Muscle of back (tissue), 13 donors: ENCODE results near the gene LYPD6B. TPM values are rescaled to one million over a fixed set of nuclear protein-coding genes. Genes with fewer than 3 reads are reported as not detected.

Experiments used
- DNase-seq, 3 donors: peaks; one replicate each; pipeline versions ENCODE4 v3.0.0 to v3.0.0-alpha.2; 2013
- long read RNA-seq, 9 donors: transcript quantifications; one replicate each; lab custom pipeline, GENCODE V29; 2026
- polyA plus RNA-seq, 10 donors: library from polyadenylated mRNA; unstranded; fragments of 120-200 nt; gene quantifications; one replicate each; pipeline ENCODE4 v1.2.1, GENCODE V29; 2013; ENCODE audit not compliant: insufficient read length in 10 of 10

LYPD6B gene, protein sequence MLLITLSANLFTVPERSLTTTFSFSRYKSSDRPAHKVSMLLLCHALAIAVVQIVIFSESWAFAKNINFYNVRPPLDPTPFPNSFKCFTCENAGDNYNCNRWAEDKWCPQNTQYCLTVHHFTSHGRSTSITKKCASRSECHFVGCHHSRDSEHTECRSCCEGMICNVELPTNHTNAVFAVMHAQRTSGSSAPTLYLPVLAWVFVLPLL
- 1 to 10 TPM in 2 of 10 donors, under 1 TPM in 4, not detected in 4; 0.16 to 7.2 (median 0.40) TPM for polyA plus RNA-seq
- long read RNA-seq, donor 1 = 0 reads
- long read RNA-seq, donor 2 = 0 reads
- long read RNA-seq, donor 3 = 0 reads
- long read RNA-seq, donor 4 = 0 reads
- long read RNA-seq, donor 5 = 0 reads
- long read RNA-seq, donor 6 = 0 reads
- long read RNA-seq, donor 7 = 0 reads
- long read RNA-seq, donor 8 = 0 reads
- long read RNA-seq, donor 9 = 0 reads

DNA sequence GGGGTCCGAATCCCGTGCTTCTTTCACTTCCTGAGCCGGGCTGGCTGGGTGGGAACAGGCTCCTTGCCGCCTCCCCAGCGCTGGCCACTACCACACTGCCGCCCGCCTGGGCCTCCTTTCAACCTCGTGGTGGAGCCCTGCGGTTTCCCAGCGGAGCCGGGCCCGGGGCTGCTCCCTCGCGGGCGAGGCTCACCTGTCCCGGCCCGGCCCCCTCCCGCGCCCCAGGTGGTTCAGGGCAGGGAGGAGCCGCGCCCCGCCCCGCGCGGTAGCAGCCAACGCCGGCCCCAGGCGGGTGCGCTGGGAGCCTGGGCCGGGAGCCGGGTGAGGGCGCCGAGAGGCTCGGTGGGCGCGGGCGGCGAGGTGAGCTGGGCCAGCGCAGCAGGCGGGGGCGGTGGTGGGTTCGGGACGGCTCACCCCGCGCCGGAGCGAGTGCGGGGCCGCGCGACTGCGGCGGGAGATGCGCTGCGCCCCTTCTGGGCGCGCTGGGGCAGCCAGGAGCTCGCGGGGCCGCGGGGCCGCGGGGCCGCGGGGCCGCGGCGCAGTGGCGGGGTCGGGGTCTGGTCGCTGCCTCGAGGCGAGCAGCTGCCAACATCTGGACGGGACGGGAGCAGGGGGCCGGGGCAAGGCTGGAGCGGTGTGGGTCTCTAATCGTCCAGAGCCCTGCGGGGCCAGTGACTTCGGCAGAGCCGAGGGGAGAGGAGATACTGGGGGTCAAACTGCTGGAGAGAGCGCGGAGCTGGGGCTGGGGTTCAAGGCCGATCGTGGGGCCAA is at the start of gene LYPD6B:
Gene LYPD6B, plus strand, starts transcription at position 258 of the 771 bp plus-strand sequence. CDS start 92,250 bp downstream, outside the sequence.
- DNase-seq = peak in 1 of 3 donors; percentile 22

DNA sequence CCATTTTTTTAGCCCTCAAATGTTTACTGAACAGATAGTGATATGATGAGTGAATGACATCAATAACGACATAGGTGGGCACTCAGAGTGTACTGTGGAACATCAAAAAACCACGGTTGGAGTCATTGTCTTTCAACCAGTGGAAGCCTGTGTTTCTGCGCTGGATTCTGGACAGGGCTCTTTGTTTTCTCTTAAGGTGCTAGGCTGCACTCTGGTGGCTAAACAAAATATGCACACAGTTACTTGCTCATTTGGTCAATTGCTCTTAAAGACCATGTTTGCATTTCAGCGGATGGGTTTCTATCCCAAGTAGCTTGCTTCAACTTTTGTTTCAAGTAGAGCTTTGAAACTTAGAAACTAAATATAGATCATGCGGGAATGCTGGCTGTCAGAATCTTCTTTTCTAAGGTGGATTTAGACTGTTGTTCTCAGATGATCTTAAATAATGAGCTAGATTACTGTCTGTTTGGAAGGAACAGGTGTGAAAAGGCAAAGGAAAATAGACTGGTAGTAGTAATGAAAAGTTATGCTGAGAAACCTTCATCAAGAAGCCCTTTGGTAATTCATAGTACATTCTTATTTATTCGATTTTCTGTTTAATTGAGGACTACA is 48.5 kb upstream of the LYPD6B start:
- DNase-seq = peak; percentile 71 to 87 (median 75)

DNA sequence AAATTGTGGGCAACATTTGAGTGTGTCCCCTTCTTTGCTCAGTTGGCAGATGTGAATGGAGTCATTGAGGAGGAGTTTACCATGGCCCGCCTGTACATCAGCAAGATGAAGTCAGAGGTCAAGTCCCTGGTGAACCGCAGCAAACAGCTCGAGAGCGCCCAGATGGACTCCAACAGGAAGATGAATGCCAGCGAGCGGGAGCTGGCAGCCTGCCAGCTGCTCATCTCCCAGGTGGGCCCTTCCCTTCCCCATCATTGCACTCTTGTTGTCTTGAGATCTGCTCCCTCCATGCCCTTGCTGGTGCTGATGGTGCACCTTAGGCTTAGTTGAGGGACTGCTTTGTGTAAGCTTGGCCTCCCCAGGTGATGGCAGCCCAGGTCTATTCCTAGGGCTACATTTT is 47.5 kb upstream of the LYPD6B start:
- DNase-seq = no peak

DNA sequence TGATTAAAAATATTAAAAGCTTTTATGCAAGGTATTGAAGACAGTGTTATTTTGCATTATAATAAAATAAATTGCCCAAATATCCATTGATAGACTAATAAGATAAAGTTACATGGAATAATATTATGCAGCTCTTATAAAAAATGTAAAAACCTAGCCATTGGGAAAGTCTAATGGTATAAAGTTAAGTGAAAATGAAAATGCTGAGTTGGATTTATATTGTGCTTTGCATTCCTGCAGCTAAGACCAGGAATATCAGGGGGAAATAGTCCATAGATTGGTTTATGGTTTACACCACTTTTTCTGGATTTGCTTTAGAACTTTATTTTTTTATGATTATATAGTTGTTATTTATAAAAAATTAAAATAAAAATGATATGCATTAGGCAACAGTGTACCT is 46.1 kb upstream of the LYPD6B start:
- no peak for DNase-seq

DNA sequence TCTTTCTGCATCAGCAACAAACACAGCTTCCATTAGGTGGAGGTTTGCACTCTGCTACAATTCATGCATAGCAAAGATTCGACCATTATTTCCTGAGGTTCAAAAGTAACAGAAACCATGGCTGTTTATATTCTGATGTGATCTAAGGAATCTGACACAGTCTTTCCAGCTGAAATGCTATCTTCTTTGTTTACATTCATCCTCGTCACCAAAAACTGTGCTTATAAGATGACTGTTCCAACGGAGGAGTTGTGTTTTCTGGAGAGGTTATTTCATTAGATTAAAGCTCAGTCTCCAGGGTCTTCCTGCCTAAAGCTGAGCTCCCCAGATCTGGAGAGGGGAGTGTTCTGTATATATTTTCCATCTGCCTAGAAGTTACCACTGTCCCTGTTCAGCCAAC is 45.1 kb upstream of the LYPD6B start:
- no peak for DNase-seq

DNA sequence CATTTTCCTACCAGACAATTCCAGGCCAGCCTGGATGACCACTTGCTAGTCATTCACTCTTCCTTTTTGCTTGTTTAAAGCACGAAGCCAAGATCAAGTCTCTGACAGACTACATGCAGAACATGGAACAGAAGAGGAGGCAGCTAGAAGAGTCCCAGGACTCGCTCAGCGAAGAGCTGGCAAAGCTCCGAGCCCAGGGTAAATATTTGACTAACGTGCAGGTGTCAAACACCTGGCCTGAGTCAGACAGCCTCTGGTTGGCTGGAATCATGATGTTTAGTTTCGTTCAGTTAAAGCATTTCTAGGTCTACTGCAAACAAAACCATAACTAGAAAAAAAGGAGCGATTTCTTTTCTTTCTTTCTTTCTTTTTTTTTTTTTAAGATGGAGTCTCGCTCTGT is 44.2 kb upstream of the LYPD6B start:
- DNase-seq = no peak

DNA sequence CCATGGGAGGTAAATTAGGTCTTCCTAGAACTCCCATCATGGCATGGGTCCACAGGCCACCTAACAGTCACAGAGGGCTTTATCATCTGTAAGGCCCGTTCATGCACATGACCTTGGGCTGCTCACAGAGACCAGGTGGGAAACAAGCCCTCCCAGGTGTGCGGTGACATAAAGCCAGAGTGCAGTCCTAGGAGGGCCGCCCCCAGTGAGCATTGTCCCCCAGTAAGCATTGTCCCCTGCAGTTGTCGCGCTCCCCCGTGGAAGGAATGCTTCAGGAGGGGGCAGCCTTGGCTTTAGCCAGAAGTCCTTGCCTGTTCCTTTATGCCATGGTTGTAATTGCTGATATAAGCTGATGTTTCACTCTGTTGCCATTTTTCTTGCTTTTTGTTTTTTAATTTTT is 41.7 kb upstream of the LYPD6B start:
- no peak for DNase-seq

DNA sequence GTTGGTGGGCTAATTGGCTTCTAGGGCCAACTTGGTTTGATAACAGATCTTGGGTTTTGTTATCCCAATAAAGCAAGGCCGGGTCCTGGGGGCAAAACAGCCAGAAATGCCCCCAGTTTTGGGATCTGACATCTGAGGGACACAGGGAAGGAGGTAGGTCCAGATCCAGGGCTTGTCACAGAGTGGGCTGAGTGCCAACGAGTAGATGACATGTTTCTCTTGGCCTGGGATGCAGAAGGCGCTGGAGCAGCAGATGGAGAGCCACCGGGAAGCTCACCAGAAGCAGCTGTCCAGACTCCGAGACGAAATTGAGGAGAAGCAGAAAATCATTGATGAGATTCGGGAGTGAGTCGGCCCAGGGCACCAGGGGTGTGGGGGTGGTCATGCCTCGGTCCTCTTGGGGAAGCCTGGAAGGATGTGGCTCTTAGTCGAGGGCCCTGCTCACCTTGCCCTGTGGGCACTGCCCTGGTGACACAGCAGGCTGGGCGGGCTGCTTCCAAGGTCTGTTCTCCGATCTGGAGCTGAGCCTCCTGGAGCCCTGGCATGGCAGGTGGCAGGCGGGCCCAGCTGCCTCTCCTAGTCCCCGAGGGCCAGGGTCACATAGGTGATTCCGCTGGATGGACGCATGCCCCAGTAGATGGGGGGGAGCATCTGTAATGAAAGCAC is 40.2 kb upstream of the LYPD6B start:
- no peak for DNase-seq

DNA sequence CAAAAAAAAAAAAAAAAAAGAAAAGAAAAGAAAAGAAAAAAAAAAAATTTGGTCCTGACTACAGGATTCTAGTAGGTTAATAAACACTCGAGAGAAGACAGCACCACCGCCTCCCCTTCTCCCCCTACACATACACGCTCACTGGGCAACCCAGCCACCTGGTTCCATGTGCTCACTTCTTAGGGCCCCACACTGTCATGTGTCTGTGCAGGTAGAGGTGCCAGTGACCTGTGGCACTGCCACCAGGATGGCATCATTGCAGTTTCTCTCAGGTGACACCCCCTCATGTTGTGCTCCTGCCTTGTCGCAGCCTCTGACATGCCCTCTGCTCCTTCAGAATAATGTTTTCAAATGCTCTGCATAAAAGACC is 39.7 kb upstream of the LYPD6B start:
- DNase-seq = no peak

DNA sequence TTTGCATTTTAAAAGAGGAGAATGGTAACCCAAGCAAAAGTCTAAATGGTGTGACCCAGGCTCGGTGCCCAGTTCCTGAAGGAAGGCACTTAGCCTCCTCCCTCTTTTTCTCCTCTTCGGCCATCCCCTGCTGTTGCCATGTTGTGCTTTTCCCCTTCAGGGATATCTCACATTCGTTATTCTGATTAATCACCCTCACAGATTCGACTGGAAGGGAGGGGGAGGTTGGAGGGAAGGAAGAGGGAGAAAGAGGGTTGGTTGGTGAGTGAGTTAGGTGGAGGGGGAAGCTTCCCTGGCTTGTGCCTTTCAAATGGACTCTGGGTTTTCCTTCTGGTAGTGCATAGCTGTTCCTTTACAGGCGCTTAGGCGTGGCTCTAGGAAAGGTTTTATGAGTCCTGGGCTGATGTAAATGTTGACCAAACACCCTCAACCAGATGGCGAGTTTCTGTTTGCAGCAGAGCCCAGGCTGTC is 39.0 kb upstream of the LYPD6B start:
- DNase-seq = no peak

DNA sequence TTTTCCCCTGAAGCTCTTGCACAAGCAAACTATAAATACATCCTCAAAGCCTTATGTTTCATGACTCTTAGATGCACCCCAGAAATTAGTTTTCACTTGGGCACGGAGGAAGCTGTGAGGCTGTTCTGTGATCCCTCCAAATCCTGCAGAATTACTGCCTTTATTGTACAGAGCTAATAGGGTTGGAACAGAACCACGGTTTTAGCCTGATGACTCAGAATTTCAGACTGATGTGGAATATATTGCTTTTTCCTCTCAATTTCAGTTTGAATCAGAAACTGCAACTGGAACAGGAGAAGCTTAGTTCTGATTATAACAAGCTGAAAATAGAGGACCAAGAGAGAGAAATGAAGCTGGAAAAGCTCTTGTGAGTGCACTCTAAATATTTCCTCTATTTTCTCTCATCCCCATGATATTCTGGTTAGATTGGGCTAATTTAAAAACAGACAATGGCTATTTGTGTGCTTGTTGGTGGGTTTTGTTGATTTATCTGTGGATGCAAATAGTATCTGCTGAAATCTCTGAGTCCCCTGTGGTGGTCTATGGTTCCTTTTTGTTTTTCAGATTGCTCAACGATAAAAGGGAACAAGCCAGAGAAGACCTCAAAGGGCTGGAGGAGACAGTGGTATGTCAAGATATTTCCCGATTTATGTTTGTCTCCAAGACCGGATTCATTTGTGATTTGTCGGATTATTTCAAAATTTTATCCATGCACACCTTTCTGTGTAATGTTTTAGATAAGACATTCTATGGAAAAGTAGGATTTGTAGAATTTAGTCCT is 38.2 kb upstream of the LYPD6B start:
- peak in 2 of 3 donors; percentile 10 to 39 for DNase-seq

DNA sequence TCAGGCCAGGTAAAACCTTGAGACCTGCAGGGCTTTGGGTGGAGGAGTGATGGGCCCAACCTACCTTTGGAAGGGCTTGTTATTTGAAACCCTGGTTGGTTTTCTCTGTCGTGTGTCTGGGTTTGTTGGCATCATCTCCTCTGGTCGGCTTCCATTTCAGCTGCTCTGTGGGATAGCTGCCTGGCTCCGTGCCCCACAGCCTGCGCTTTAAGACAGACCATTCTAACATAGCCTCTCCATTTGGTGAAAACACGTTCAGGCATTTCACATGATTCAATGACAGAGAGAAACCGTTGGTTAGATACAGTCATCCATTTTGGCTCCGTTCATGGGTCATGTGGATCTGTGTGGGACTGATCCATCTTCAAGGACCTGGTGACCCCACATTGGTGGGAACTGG is 37.0 kb upstream of the LYPD6B start:
- DNase-seq = peak in 2 of 3 donors; percentile 16 to 28

DNA sequence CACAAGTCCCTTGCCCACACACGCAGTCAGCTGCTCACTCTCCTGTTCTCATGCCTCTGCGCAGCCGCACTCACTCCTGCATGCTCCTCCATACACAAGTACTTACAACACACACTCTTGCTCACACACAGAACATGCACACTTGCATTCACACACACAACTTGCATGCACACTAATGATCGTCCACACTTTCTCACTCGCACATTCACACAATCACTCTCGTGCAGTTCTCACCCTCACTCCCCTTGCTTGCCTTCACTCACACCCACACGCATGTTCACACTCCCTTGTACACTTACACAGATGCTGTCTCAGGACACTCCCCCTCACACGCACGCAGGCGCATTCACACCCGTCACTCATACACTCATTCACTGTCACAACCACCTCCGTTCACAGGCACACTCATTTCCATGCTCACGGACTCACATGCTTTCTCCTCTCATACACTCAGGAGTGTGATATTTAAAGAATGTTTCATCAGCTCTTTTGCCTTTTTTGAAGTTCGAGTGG is 36.1 kb upstream of the LYPD6B start:
- DNase-seq = no peak

DNA sequence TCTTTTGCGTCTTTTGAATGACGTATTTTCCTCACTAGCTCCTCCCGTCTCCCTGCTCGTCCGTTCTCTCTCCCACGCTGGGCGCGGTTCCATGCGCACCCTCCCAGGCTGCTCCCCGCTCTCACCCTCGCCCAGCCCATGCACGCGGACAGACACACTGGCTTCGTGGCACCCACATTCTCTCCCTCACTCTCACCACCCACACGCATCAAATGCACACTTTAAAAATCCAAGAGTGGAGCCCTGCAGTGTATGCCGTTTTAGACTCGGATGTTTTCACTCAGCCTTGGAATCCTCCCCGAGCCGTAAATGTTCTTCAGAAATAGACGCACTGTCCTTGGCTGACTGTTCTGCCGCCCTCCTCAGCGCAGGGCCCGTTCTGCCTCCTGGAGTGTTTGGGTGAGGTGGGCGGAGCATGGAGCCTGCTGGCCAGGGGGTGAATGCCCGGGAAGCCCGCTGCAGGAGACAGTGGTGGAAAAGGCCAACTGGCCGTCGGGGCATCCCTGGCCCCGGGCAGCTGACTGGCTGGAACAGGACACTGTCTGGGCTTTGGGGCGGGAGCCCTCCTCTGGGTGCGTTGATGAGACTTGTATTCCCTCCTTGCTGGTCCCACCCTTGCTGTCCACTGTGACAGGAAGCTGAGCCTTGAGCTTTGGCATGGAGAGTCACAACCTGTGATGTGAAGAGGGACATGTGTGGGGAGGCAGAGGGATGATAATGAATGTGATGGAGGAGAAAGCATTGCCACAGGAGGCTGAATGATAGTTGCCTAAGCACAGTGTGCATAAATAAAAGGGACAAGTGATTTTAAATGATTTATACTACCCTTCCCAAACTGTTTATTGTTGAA is 35.4 kb upstream of the LYPD6B start:
- no peak for DNase-seq

DNA sequence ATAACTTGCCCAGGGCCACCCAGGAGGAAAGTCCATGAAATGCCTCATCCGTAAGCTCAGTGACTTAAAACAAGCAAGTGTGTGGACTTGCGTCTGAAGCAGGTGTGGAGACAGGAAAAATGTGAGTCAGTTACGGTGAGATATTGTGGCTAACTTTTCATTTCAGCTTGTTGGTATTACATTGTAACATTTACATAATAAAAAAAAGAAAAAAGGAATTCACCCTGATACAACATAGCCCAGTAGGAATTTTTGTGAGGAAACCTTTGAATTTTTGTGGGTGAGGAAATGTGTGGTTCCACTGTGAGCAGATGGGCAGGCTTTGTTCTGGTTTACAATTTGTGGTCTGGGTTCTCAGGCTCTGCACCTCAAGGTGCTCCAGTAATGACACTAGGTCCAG is 33.7 kb upstream of the LYPD6B start:
- no peak for DNase-seq

DNA sequence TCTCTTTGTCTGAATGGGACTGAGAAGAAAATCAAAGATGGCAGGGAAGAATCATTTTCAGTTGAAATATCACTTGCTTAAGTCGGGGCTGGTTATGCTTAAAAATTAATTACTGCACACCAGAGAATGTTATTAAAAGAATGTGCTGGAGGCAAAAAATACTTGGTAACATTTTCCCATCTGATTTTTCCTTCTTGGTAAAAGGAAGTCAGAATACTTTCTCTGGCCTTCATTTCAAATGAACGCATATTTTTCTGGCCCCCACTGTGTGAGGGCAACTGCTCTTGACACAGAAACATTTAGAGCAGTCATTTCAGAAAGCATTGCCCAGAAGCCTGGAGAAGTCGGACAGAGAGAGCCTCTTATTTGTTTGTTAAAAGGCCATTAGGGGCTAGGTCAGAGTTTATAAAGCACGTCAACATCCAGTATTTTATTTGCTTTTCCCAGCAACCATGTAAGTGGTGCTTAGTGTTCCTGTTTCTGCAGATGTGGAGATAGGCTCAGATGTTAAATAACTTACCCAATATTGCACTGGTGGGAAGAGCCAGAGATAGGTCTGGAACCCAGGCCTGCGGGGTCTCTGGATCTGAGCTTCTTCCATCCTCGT is 32.9 kb upstream of the LYPD6B start:
- no peak for DNase-seq

DNA sequence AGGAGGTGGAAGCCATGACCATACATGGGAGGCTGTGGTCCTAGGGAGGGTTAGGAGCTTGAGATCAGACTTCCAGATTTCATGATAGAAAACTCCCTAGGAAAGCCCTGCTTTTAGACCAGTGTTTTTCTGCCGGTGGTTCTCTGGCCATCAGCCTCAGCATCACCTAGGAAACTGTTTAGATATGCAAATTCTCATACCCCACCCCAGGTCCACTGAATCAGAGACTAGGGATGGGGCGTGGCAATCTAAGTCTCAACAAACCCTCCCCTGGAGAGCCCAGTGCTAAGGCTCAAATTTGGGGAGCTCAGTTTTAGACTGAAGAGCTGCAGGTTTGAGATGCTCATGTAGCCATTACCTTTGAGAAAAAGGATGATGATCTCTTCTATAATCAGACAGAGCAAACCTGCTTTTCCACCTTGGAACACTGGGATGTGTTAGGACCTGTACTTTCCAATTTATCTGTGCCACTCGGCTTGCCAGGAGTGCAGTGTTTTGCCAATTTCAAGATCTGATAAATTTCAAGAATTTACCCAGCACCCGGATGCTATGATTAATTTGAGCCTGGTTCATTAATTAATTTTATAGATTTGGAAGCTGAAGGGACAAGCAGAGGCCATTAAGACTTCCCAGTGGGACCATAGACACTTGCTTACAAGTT is 31.5 kb upstream of the LYPD6B start:
- no peak for DNase-seq

DNA sequence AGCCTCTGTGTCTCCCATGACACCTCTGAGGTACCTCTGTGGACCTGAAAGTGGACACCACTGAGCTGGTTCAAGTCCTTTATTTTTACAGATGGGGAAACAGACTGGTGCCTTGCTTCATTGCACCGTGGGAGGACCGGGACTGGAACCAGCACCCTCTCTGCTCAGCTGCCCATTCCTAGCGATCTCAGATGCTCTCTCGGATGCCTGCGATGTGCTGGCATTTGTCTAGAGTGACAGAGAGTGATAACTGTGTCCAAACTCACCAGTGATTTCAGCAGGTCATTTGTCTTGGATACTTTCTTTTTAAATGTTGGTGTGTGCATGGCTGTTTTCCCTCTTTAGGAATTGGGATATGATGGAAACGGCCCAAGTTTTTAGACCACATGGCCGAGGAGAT is 30.1 kb upstream of the LYPD6B start:
- DNase-seq = no peak
